H1 (cell line): ENCODE measurements around the gene ITSN1. TPM values are rescaled to one million over a fixed set of nuclear protein-coding genes. Genes with fewer than 3 reads are reported as not detected.

Experiments used
- CTCF ChIA-PET: fragments of 300-600 bp; sonication (Branson Sonifier 250); formaldehyde crosslinking; loops from one replicate; lab custom pipeline; 2021; ENCODE audit not compliant: partially characterized antibody; lab: Charles Lee
- POLR2A ChIA-PET: fragments of 300-600 bp; sonication (Branson Sonifier 250); formaldehyde crosslinking; loops from one replicate; lab custom pipeline; 2021; ENCODE audit warnings: inconsistent platforms; ENCODE audit not compliant: partially characterized antibody; lab: Charles Lee
- DNase-seq, 2 experiments: peaks; one replicate each; pipeline versions ENCODE4 v3.0.0 to v3.0.0-alpha.2; 2010 to 2022; ENCODE audit warnings: low spot score in 2 of 2, low read depth in 1 of 2, mixed read lengths in 1 of 2
- FAIRE-seq: peaks from 2 replicates; lab custom pipeline; 2011; peaks lifted over from hg19 to GRCh38; lab: Jason Lieb, UNC
- H2AFZ ChIP-seq: 2 replicates; pipeline ENCODE4 v1.8.1; 2012; ENCODE audit warnings: low read length, inconsistent platforms
- H2AK5ac ChIP-seq: 2 replicates; pipeline ENCODE4 v1.6.1; 2013; ENCODE audit warnings: low read depth, low read length
- H2BK120ac ChIP-seq: replicated peaks from 2 replicates; pipeline ENCODE3; 2013; ENCODE audit warnings: low read depth, low read length, inconsistent platforms
- H2BK12ac ChIP-seq: 2 replicates; pipeline ENCODE4 v1.6.1; 2013; ENCODE audit warnings: low read depth, low read length
- H2BK15ac ChIP-seq: 2 replicates; pipeline ENCODE4 v1.6.1; 2013; ENCODE audit warnings: low read length
- H2BK20ac ChIP-seq: 2 replicates; pipeline ENCODE4 v1.6.1; 2013; ENCODE audit warnings: low read length
- H2BK5ac ChIP-seq: 2 replicates; pipeline ENCODE4 v1.6.1; 2013; ENCODE audit warnings: low read depth, low read length
- H3K14ac ChIP-seq: 2 replicates; pipeline ENCODE4 v1.6.1; 2013; ENCODE audit warnings: inconsistent platforms; ENCODE audit not compliant: insufficient read length
- H3K18ac ChIP-seq: 2 replicates; pipeline ENCODE4 v1.6.1; 2013; ENCODE audit warnings: low read length; ENCODE audit errors: extremely low read depth
- H3K23ac ChIP-seq: 2 replicates; pipeline ENCODE4 v1.6.1; 2013; ENCODE audit warnings: inconsistent platforms; ENCODE audit not compliant: insufficient read length
- H3K23me2 ChIP-seq: 2 replicates; pipeline ENCODE4 v1.6.1; 2013; ENCODE audit warnings: low read depth, low read length
- H3K27ac ChIP-seq: 2 replicates; pipeline ENCODE4 v1.6.1; 2011; ENCODE audit warnings: low read depth, low read length, inconsistent platforms
- H3K27me3 ChIP-seq, 4 experiments: replicated peaks in 1 of 4; 1 replicate in 1 of 4; 2 replicates in 3 of 4; pipeline versions ENCODE4 v1.6.1 to v1.8.1; 2011 to 2013; ENCODE audit warnings: low read length in 3 of 4, mild to moderate bottlenecking in 3 of 4, inconsistent platforms in 2 of 4, mixed read lengths in 2 of 4, moderate library complexity in 1 of 4; ENCODE audit not compliant: control insufficient read depth in 3 of 4, insufficient read depth in 3 of 4; ENCODE audit errors: extremely low read depth in 1 of 4
- H3K36me3 ChIP-seq, 4 experiments: 2 replicates each; pipeline versions ENCODE4 v1.6.1 to v1.8.1; 2011 to 2013; ENCODE audit warnings: mild to moderate bottlenecking in 4 of 4, low read length in 3 of 4, moderate library complexity in 2 of 4, control low read depth in 1 of 4, inconsistent platforms in 1 of 4; ENCODE audit not compliant: insufficient read depth in 4 of 4, control insufficient read depth in 2 of 4
- H3K4ac ChIP-seq: replicated peaks from 2 replicates; pipeline ENCODE3; 2013; ENCODE audit warnings: low read length, low read depth, mixed read lengths, inconsistent platforms; ENCODE audit not compliant: insufficient read length
- H3K4me1 ChIP-seq, 4 experiments: replicated peaks in 1 of 4; 1 replicate in 1 of 4; 2 replicates in 3 of 4; pipeline versions ENCODE4 v1.6.1 to v1.8.1; 2011 to 2013; ENCODE audit warnings: low read length in 3 of 4, inconsistent platforms in 2 of 4, mixed read lengths in 1 of 4; ENCODE audit not compliant: insufficient read depth in 4 of 4, control insufficient read depth in 3 of 4
- H3K4me2 ChIP-seq, 2 experiments: 2 replicates each; pipeline versions ENCODE4 v1.6.1 to v1.8.1; 2011 to 2013; ENCODE audit warnings: low read depth in 2 of 2, low read length in 2 of 2, control low read depth in 1 of 2, inconsistent platforms in 1 of 2, mild to moderate bottlenecking in 1 of 2; ENCODE audit not compliant: insufficient read depth in 1 of 2
- H3K4me3 ChIP-seq, 4 experiments: fragments of 200-600, 300-600 bp in 1 of 4; sonication (generic), shearing (Covaris generic), sonication (Bioruptor Twin) in 1 of 4; 2 replicates each; pipeline versions ENCODE4 v1.5.1 to v1.8.1; 2011 to 2016; ENCODE audit warnings: low read length in 4 of 4, low read depth in 3 of 4, control low read depth in 2 of 4, inconsistent platforms in 2 of 4, mild to moderate bottlenecking in 2 of 4, mixed read lengths in 1 of 4, moderate library complexity in 1 of 4; ENCODE audit not compliant: insufficient read depth in 2 of 4; ENCODE audit errors: extremely low read depth in 1 of 4
- H3K56ac ChIP-seq: replicated peaks from 2 replicates; pipeline ENCODE3; 2013; ENCODE audit warnings: low read depth, mild to moderate bottlenecking, mixed read lengths, low read length, inconsistent platforms; ENCODE audit not compliant: insufficient read length
- H3K79me1 ChIP-seq: 2 replicates; pipeline ENCODE4 v1.6.1; 2013; ENCODE audit warnings: low read depth, low read length, control low read depth
- H3K79me2 ChIP-seq, 2 experiments: 2 replicates each; pipeline versions ENCODE4 v1.6.1 to v1.8.1; 2012 to 2013; ENCODE audit warnings: low read length in 2 of 2, mild to moderate bottlenecking in 2 of 2, inconsistent platforms in 1 of 2; ENCODE audit not compliant: insufficient read depth in 2 of 2, control insufficient read depth in 1 of 2
- H3K9ac ChIP-seq, 4 experiments: replicated peaks in 1 of 4; 1 replicate in 1 of 4; 2 replicates in 3 of 4; pipeline versions ENCODE4 v1.6.1 to v1.8.1; 2011 to 2013; ENCODE audit warnings: low read depth in 3 of 4, low read length in 3 of 4, control low read depth in 2 of 4, mild to moderate bottlenecking in 2 of 4, moderate library complexity in 2 of 4, inconsistent platforms in 1 of 4; ENCODE audit errors: extremely low read depth in 1 of 4
- H3K9me3 ChIP-seq, 2 experiments: 2 replicates each; pipeline versions ENCODE4 v1.6.1 to v1.8.1; 2012 to 2013; ENCODE audit warnings: mild to moderate bottlenecking in 2 of 2, moderate library complexity in 2 of 2, control low read depth in 1 of 2, inconsistent platforms in 1 of 2, low read depth in 1 of 2, low read length in 1 of 2, mixed read lengths in 1 of 2; ENCODE audit not compliant: insufficient read depth in 2 of 2
- H4K20me1 ChIP-seq, 2 experiments: replicated peaks in 1 of 2; 2 replicates each; pipeline versions ENCODE3 to v1.8.1; 2011 to 2013; ENCODE audit warnings: inconsistent platforms in 2 of 2, low read length in 2 of 2, mild to moderate bottlenecking in 1 of 2; ENCODE audit not compliant: insufficient read depth in 2 of 2, control insufficient read depth in 1 of 2
- H4K5ac ChIP-seq: 2 replicates; pipeline ENCODE4 v1.6.1; 2013; ENCODE audit warnings: low read length, low read depth, mixed read lengths, inconsistent platforms; ENCODE audit not compliant: insufficient read length
- H4K8ac ChIP-seq: 2 replicates; pipeline ENCODE4 v1.8.0; 2013; ENCODE audit warnings: mild to moderate bottlenecking, moderate library complexity, low read length, inconsistent platforms; ENCODE audit not compliant: insufficient read depth; ENCODE audit errors: extremely low read depth
- H4K91ac ChIP-seq: replicated peaks from 2 replicates; pipeline ENCODE3; 2013; ENCODE audit warnings: low read length, mixed read lengths, inconsistent platforms; ENCODE audit not compliant: insufficient read length
- ZNF274 ChIP-seq: IDR thresholded peaks from 2 replicates; pipeline ENCODE4 v1.7.0; 2012; ENCODE audit warnings: low read length, borderline replicate concordance; ENCODE audit errors: extremely low read depth
- WGBS, 2 experiments: shearing (Covaris generic) in 1 of 2; methylation state at CpG; one replicate each; pipeline versions ENCODE4 v1.1.6 to v1.1.7; 2013 to 2015; ENCODE audit warnings: low lambda C conversion rate in 2 of 2, mixed read lengths in 2 of 2, inconsistent platforms in 1 of 2, low coverage in 1 of 2, missing lambda C conversion rate in 1 of 2; ENCODE audit not compliant: insufficient replicate concordance in 2 of 2, insufficient coverage in 1 of 2, insufficient read length in 1 of 2; ENCODE audit errors: extremely low coverage in 1 of 2, missing lambda C conversion rate in 1 of 2; 5-methylcytosine and 5-hydroxymethylcytosine counted together
- polyA plus RNA-seq, 7 experiments: library from polyadenylated mRNA; depleted of rRNA in 3 of 7; stranded (reverse) in 5 of 7; unstranded in 2 of 7; fragments of >200 nt in 5 of 7; fragments of 200-250 nt in 2 of 7; gene quantifications; 1 replicate in 5 of 7; 2 replicates in 1 of 7; 4 replicates in 1 of 7; pipeline versions ENCODE4 v1.2.1 to v1.2.3, GENCODE V29; 2011 to 2013; ENCODE audit warnings: missing spikeins in 2 of 7, mixed read lengths in 2 of 7
- total RNA-seq: library from RNA; stranded (reverse); fragmentation: NEBNext Ultra II Directional; extraction: Animal tissue kit (Norgen Biotek cat#: 25700); gene quantifications from 2 replicates; pipeline ENCODE4 v1.2.1, GENCODE V29; 2021

Gene ITSN1
- total and polyA plus RNA-seq, 2 of the 8 experiments (the other 6 are each of a cell fraction or from before 2014, with no cell fraction given), result 60.8 to 78.1 TPM

DNA sequence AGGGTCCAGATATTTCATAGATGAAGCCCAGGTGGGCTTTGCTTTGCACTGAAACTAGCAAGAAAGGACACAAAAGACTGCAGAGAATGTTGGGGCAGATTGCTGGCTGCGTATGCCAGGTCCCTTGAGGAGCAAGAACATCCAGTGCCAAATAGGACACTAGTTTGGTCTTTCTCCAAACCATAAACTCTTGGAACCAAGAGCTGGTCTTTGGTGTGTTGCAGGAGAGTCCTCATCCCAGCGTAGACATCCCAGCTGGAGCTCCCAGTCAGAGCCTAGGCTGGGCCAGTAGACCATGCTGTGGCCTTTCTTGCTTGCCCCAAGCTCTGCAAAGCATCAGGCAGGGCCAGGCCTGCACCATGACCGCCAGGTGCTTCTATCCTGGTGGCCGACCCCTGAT is 185.8 kb downstream of the ITSN1 start:
- no peak overlapping the region for H3K4me3 ChIP-seq
- H4K20me1 ChIP-seq, result peaks cover 0 to 2% of the 10 kb centered on the region in 2 experiments
- H2BK15ac ChIP-seq, result no peak overlapping the region
- H3K36me3 ChIP-seq, result peaks cover 5 to 25% (median 13%) of the 10 kb centered on the region in 4 experiments; a peak in 7 of 8 replicates
- H4K91ac ChIP-seq, result no peak overlapping the region
- no peak overlapping the region for H3K56ac ChIP-seq
- H2AFZ ChIP-seq, result no peak overlapping the region
- H4K5ac ChIP-seq, result no peak overlapping the region
- no peaks in the 10 kb centered on the region for H3K4me1 ChIP-seq
- no peak overlapping the region for H2BK5ac ChIP-seq
- no peak overlapping the region for H3K18ac ChIP-seq
- H3K27ac ChIP-seq, result no peak overlapping the region
- no peak for FAIRE-seq
- H3K14ac ChIP-seq, result no peak overlapping the region
- no peak overlapping the region for H3K4me2 ChIP-seq
- H2BK20ac ChIP-seq, result no peak overlapping the region
- no peak for TF ChIP-seq ZNF274
- H3K79me2 ChIP-seq, result no peaks in the 10 kb centered on the region
- no peak for DNase-seq
- no peak overlapping the region for H2AK5ac ChIP-seq
- CTCF ChIA-PET, result no interaction called here
- H3K23me2 ChIP-seq, result no peaks in the 10 kb centered on the region
- H3K27me3 ChIP-seq, result no peaks in the 10 kb centered on the region
- no peak overlapping the region for H3K9ac ChIP-seq
- POLR2A ChIA-PET, result no interaction called here
- 88% methylated on average over 4 of the region's 4 CpGs; no CpG with 5 or more reads in 1 of the 2 experiments for WGBS, 2 experiments
- H4K8ac ChIP-seq, result no peak overlapping the region; the same call in 1 of the 2 replicates
- H3K4ac ChIP-seq, result no peak overlapping the region
- H2BK12ac ChIP-seq, result no peak overlapping the region
- H3K9me3 ChIP-seq, result no peaks in the 10 kb centered on the region
- H3K23ac ChIP-seq, result no peak overlapping the region
- no peaks in the 10 kb centered on the region for H3K79me1 ChIP-seq
- no peak overlapping the region for H2BK120ac ChIP-seq
